ENCODE data around the gene SNCAIP.

DNA sequence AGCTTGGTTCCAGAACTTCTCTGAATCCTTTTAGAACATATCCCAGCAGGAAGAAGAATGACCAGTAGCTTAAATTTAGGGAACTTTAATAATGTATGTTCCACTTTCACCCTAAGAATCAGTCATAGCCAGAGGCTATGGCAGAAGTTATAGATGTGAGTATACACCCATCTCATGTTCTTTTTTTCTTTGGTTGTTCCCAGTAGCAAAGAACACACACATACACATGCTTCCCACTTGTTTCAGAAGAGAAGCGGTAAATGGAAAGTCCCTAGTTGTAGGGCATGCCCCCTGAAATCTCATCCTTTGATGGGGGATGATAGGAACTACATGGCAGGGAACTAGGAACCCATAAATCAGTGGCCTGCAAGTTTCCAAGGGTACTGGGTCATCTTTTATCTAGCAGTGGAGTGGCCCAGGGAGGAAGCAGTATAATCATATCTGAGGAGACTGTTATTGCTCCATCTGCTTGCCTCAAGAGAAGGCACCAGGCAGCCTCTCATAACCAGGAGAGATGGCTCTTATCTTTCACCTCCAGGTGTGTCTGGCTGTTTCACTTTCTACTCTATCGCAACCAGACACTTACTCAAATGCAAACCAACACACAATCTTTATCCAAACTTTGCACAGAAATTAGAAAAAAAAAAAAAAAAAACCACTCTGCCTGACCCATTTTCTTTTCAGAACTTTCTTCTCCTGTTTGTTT lies 109.5 kb downstream of the SNCAIP start:
- TF ChIP-seq, protein P1, sequence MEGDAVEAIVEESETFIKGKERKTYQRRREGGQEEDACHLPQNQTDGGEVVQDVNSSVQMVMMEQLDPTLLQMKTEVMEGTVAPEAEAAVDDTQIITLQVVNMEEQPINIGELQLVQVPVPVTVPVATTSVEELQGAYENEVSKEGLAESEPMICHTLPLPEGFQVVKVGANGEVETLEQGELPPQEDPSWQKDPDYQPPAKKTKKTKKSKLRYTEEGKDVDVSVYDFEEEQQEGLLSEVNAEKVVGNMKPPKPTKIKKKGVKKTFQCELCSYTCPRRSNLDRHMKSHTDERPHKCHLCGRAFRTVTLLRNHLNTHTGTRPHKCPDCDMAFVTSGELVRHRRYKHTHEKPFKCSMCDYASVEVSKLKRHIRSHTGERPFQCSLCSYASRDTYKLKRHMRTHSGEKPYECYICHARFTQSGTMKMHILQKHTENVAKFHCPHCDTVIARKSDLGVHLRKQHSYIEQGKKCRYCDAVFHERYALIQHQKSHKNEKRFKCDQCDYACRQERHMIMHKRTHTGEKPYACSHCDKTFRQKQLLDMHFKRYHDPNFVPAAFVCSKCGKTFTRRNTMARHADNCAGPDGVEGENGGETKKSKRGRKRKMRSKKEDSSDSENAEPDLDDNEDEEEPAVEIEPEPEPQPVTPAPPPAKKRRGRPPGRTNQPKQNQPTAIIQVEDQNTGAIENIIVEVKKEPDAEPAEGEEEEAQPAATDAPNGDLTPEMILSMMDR (IDR thresholded peaks at IDR 0.05; ENCODE audit: insufficient read depth, low read length, poor library complexity, severe bottlenecking) = no peak
- TF ChIP-seq EZH2phosphoT487 (conservative IDR thresholded peaks at IDR 0.05; ENCODE audit: low read length) = no peak
